Liver (tissue), 5 donors: ENCODE measurements around the gene MINK1. TPM values are rescaled to one million over a fixed set of nuclear protein-coding genes. Genes with fewer than 3 reads are reported as not detected.

Experiments
- EGR1 ChIP-seq, 2 donors: IDR thresholded peaks; 2 replicates each; pipeline ENCODE4 v1.6.1; 2016 to 2018; ENCODE audit warnings: antibody characterized with exemption in 2 of 2, low read depth in 2 of 2
- FOXA2 ChIP-seq: IDR thresholded peaks from 2 replicates; pipeline ENCODE4 v1.6.1; 2016; ENCODE audit warnings: antibody characterized with exemption
- HNF4A ChIP-seq, 2 donors: conservative IDR thresholded peaks; 2 replicates each; pipeline ENCODE4 v1.6.1; 2016; ENCODE audit warnings: antibody characterized with exemption in 2 of 2, mild to moderate bottlenecking in 2 of 2
- RAD21 ChIP-seq, 2 donors: IDR thresholded peaks; 2 replicates each; pipeline ENCODE4 v1.6.1; 2016; ENCODE audit warnings: antibody characterized with exemption in 2 of 2, mild to moderate bottlenecking in 2 of 2
- TAF1 ChIP-seq: conservative IDR thresholded peaks from 2 replicates; pipeline ENCODE4 v1.6.1; 2016; ENCODE audit warnings: antibody characterized with exemption, mild to moderate bottlenecking
- YY1 ChIP-seq: IDR thresholded peaks from 2 replicates; pipeline ENCODE4 v1.6.1; 2016; ENCODE audit warnings: antibody characterized with exemption, mild to moderate bottlenecking
- polyA plus RNA-seq, 2 donors: library from polyadenylated mRNA; stranded (reverse) in 1 of 2; unstranded in 1 of 2; fragments of 200-250 nt in 1 of 2; fragments of >200 nt in 1 of 2; fragmentation: Nextera tagmentation in 1 of 2; extraction: Ambion mirVana in 1 of 2; gene quantifications; one replicate each; pipeline versions ENCODE4 v1.2.1 to v1.2.3, GENCODE V29; 2013 to 2015
- total RNA-seq, 2 donors: library from RNA; depleted of rRNA; stranded (reverse); fragments of >200 nt; gene quantifications; one replicate each; pipeline ENCODE4 v1.2.3, GENCODE V29; 2014
- donor health status: healthy.
- donor health status: healthy.
- donor health status: healthy.

The MINK1 gene
- total and polyA plus RNA-seq, 4 donors = 6.9 to 30.6 (median 21.1) TPM

- TF ChIP-seq HNF4A (conservative IDR thresholded peaks at IDR 0.05) = no peak
- TF ChIP-seq FOXA2 = no peak
- TF ChIP-seq RAD21 (IDR thresholded peaks at IDR 0.05) = no peak
- TF ChIP-seq YY1 = no peak
- no peak for TF ChIP-seq EGR1 (IDR thresholded peaks at IDR 0.05; ENCODE audit: low read depth in 2 of 2)
- no peak for TF ChIP-seq TAF1
These were observed 113.9 kb downstream of the MINK1 start (continued) for GRCh38 chr17:4947010-4947410.

Other genes starting within 250 kb of the MINK1 start
- gene SMTNL2, start 248.8 kb upstream of the MINK1 start, total RNA-seq = not detected
- gene SMTNL2, start 248.8 kb upstream of the MINK1 start, polyA plus RNA-seq = under 1 TPM; 0.13 to 0.29 TPM
- 1 to 10 TPM in 1 of 2 donors, not detected in 1; 1.7 TPM for gene ALOX15, start 191.7 kb upstream of the MINK1 start, total RNA-seq
- under 1 TPM in 1 of 2 donors, not detected in 1; 0.03 TPM for gene ALOX15, start 191.7 kb upstream of the MINK1 start, polyA plus RNA-seq
- gene PELP1, start 129.2 kb upstream of the MINK1 start, total RNA-seq = 10 to 100 TPM; 14.2 to 14.8 TPM
- gene PELP1, start 129.2 kb upstream of the MINK1 start, polyA plus RNA-seq = 10 to 100 TPM in 1 of 2 donors, 1 to 10 TPM in 1; 5.1 to 12.8 TPM
- gene ARRB2, start 122.7 kb upstream of the MINK1 start, total RNA-seq = 10 to 100 TPM; 11.8 to 14.1 TPM
- gene ARRB2, start 122.7 kb upstream of the MINK1 start, polyA plus RNA-seq = 10 to 100 TPM; 13.7 to 16.5 TPM
- gene MED11, start 101.9 kb upstream of the MINK1 start, total RNA-seq = 10 to 100 TPM; 11.2 to 11.5 TPM
- 10 to 100 TPM; 15.9 to 35.6 TPM for gene MED11, start 101.9 kb upstream of the MINK1 start, polyA plus RNA-seq
- gene ZMYND15, start 93.5 kb upstream of the MINK1 start, total RNA-seq = under 1 TPM; 0.47 to 0.67 TPM
- 1 to 10 TPM in 1 of 2 donors, under 1 TPM in 1; 0.75 to 2.4 TPM for gene ZMYND15, start 93.5 kb upstream of the MINK1 start, polyA plus RNA-seq
- gene CXCL16, start 93.4 kb upstream of the MINK1 start, total RNA-seq = 10 to 100 TPM; 10.7 to 15.3 TPM
- 10 to 100 TPM; 16.9 to 41.1 TPM for gene CXCL16, start 93.4 kb upstream of the MINK1 start, polyA plus RNA-seq
- gene TM4SF5, start 61.5 kb upstream of the MINK1 start, total RNA-seq = 10 to 100 TPM; 20.1 to 32.5 TPM
- gene TM4SF5, start 61.5 kb upstream of the MINK1 start, polyA plus RNA-seq = 100 to 1,000 TPM; 198 to 309 TPM
- gene VMO1, start 47.0 kb upstream of the MINK1 start, total RNA-seq = 1 to 10 TPM; 1.7 to 1.8 TPM
- gene VMO1, start 47.0 kb upstream of the MINK1 start, polyA plus RNA-seq = 1 to 10 TPM; 5.9 to 9.1 TPM
- gene GLTPD2, start 44.4 kb upstream of the MINK1 start, total RNA-seq = 10 to 100 TPM; 15.1 to 34.5 TPM
- gene GLTPD2, start 44.4 kb upstream of the MINK1 start, polyA plus RNA-seq = 10 to 100 TPM; 16.9 to 63.2 TPM
- 10 to 100 TPM; 64.7 to 95.5 TPM for gene PSMB6, start 37.2 kb upstream of the MINK1 start, total RNA-seq
- 100 to 1,000 TPM; 155 to 219 TPM for gene PSMB6, start 37.2 kb upstream of the MINK1 start, polyA plus RNA-seq
- gene PLD2, start 26.2 kb upstream of the MINK1 start, total RNA-seq = 10 to 100 TPM in 1 of 2 donors, 1 to 10 TPM in 1; 3.5 to 15.8 TPM
- gene PLD2, start 26.2 kb upstream of the MINK1 start, polyA plus RNA-seq = 1 to 10 TPM; 5.6 to 6.0 TPM
- gene C17orf107, start 66.2 kb downstream of the MINK1 start, total RNA-seq = 1 to 10 TPM; 1.1 to 2.3 TPM
- 1 to 10 TPM in 1 of 2 donors, under 1 TPM in 1; 0.19 to 5.9 TPM for gene C17orf107, start 66.2 kb downstream of the MINK1 start, polyA plus RNA-seq
- under 1 TPM; 0.19 to 0.84 TPM for gene CHRNE, start 69.8 kb downstream of the MINK1 start, total RNA-seq
- gene CHRNE, start 69.8 kb downstream of the MINK1 start, polyA plus RNA-seq = 1 to 10 TPM in 1 of 2 donors, under 1 TPM in 1; 0.47 to 3.1 TPM
- 1 to 10 TPM in 1 of 2 donors, not detected in 1; 2.3 TPM for gene GP1BA, start 98.9 kb downstream of the MINK1 start, total RNA-seq
- gene GP1BA, start 98.9 kb downstream of the MINK1 start, polyA plus RNA-seq = under 1 TPM; 0.03 to 0.18 TPM
- gene SLC25A11, start 106.7 kb downstream of the MINK1 start, total RNA-seq = 10 to 100 TPM; 28.5 to 40.7 TPM
- 10 to 100 TPM; 51.3 to 54.1 TPM for gene SLC25A11, start 106.7 kb downstream of the MINK1 start, polyA plus RNA-seq
- gene RNF167, start 106.9 kb downstream of the MINK1 start, total RNA-seq = 10 to 100 TPM; 15.9 to 23.4 TPM
- gene RNF167, start 106.9 kb downstream of the MINK1 start, polyA plus RNA-seq = 10 to 100 TPM; 25.4 to 72.6 TPM
- gene PFN1, start 115.2 kb downstream of the MINK1 start, total RNA-seq = 100 to 1,000 TPM; 150 to 672 TPM
- gene PFN1, start 115.2 kb downstream of the MINK1 start, polyA plus RNA-seq = 100 to 1,000 TPM; 568 to 592 TPM
- 10 to 100 TPM; 26.3 to 27.5 TPM for gene ENO3, start 117.8 kb downstream of the MINK1 start, total RNA-seq
- 100 to 1,000 TPM in 1 of 2 donors, 10 to 100 TPM in 1; 34.1 to 117 TPM for gene ENO3, start 117.8 kb downstream of the MINK1 start, polyA plus RNA-seq
- gene SPAG7, start 134.5 kb downstream of the MINK1 start, total RNA-seq = 10 to 100 TPM; 18.6 to 19.8 TPM
- gene SPAG7, start 134.5 kb downstream of the MINK1 start, polyA plus RNA-seq = 10 to 100 TPM; 32.1 to 66.3 TPM
- 1 to 10 TPM; 7.8 to 9.6 TPM for gene CAMTA2, start 154.3 kb downstream of the MINK1 start, total RNA-seq
- 10 to 100 TPM; 14.3 to 17.6 TPM for gene CAMTA2, start 154.3 kb downstream of the MINK1 start, polyA plus RNA-seq
- under 1 TPM; 0.28 to 0.42 TPM for gene INCA1, start 164.2 kb downstream of the MINK1 start, total RNA-seq
- gene INCA1, start 164.2 kb downstream of the MINK1 start, polyA plus RNA-seq = under 1 TPM; 0.68 to 0.75 TPM
- 10 to 100 TPM; 19.7 to 62.2 TPM for gene KIF1C, start 164.6 kb downstream of the MINK1 start, total RNA-seq
- gene KIF1C, start 164.6 kb downstream of the MINK1 start, polyA plus RNA-seq = 10 to 100 TPM; 10.4 to 53.8 TPM
- gene SLC52A1, start 202.1 kb downstream of the MINK1 start, total RNA-seq = under 1 TPM in 1 of 2 donors, not detected in 1; 0.28 TPM
- gene SLC52A1, start 202.1 kb downstream of the MINK1 start, polyA plus RNA-seq = under 1 TPM; 0.08 to 0.11 TPM
- gene ZFP3, start 245.1 kb downstream of the MINK1 start, total RNA-seq = 1 to 10 TPM; 1.6 TPM
- under 1 TPM; 0.46 to 0.56 TPM for gene ZFP3, start 245.1 kb downstream of the MINK1 start, polyA plus RNA-seq